Dermis lymphatic vessel endothelial cell (primary cell): ENCODE data around the gene CD33. TPM values are rescaled to one million over a fixed set of nuclear protein-coding genes. Genes with fewer than 3 reads are reported as not detected.

Source experiments
- total RNA-seq: library from RNA; depleted of rRNA; stranded (reverse); fragments of >200 nt; gene quantifications from 2 replicates; pipeline ENCODE4 v1.2.1, GENCODE V29; 2014

Gene CD33
- not detected in 2 replicates for total RNA-seq

GRCh38 chr19:51224898-51225393 is at the start of gene CD33:
TSS of gene CD33 (plus strand) at chr19:51225080. CDS start at chr19:51225119, 39 bp downstream.

GRCh38 chr19:51250786-51251467 is 26.0 kb downstream of the CD33 start, which contains the start of gene SIGLECL1:
TSS of gene SIGLECL1 (plus strand) at chr19:51251080. CDS start at chr19:51264073, 12,993 bp downstream.

Other genes with a start within 250 kb of the CD33 start
- not detected in 2 replicates for gene KLK7, start 241.2 kb upstream of the CD33 start, total RNA-seq
- not detected in 2 replicates for gene KLK8, start 223.5 kb upstream of the CD33 start, total RNA-seq
- gene KLK10, start 205.4 kb upstream of the CD33 start, total RNA-seq, result not detected in 2 replicates
- gene KLK11, start 198.5 kb upstream of the CD33 start, total RNA-seq, result not detected in 2 replicates
- gene KLK12, start 190.1 kb upstream of the CD33 start, total RNA-seq, result not detected in 2 replicates
- not detected in 2 replicates for gene KLK13, start 160.0 kb upstream of the CD33 start, total RNA-seq
- not detected in 2 replicates for gene KLK14, start 142.2 kb upstream of the CD33 start, total RNA-seq
- gene CTU1, start 116.7 kb upstream of the CD33 start, total RNA-seq, result 3.7 and 5.0 TPM in 2 replicates
- 0.11 and 0.34 TPM in 2 replicates for gene SIGLEC9, start 100.2 kb upstream of the CD33 start, total RNA-seq
- not detected in 2 replicates for gene SIGLEC7, start 82.8 kb upstream of the CD33 start, total RNA-seq
- not detected in 2 replicates for gene SIGLECL1, start 26.0 kb downstream of the CD33 start, total RNA-seq
- gene IGLON5, start 86.6 kb downstream of the CD33 start, total RNA-seq, result not detected in 2 replicates
- gene VSIG10L, start 117.1 kb downstream of the CD33 start, total RNA-seq, result 0.09 and 0.11 TPM in 2 replicates
- gene ETFB, start 141.3 kb downstream of the CD33 start, total RNA-seq, result 82.4 and 84.5 TPM in 2 replicates
- gene CLDND2, start 143.9 kb downstream of the CD33 start, total RNA-seq, result not detected in 2 replicates
- gene NKG7, start 147.6 kb downstream of the CD33 start, total RNA-seq, result not detected in 2 replicates
- not detected in 2 replicates for gene LIM2, start 162.9 kb downstream of the CD33 start, total RNA-seq
- not detected in 2 replicates for gene C19orf84, start 165.5 kb downstream of the CD33 start, total RNA-seq
- not detected in 2 replicates for gene SIGLEC10, start 192.6 kb downstream of the CD33 start, total RNA-seq
- not detected in 2 replicates for gene SIGLEC8, start 233.4 kb downstream of the CD33 start, total RNA-seq